B cell (primary cell): Measurements from ENCODE around the gene PKNOX2. TPM values are rescaled to one million over a fixed set of nuclear protein-coding genes. Genes with fewer than 3 reads are reported as not detected.

Experiments used
- ATAC-seq: fragments of 200-7000 bp; cut with Tn5 transposase; one replicate; pipeline ENCODE4 v1.10.0; 2021; ENCODE audit warnings: low read depth, mild to moderate bottlenecking, moderate number of reproducible peaks, moderate library complexity
- CTCF ChIA-PET: fragments of 350-600 bp; sonication (Branson Sonifier 250); formaldehyde crosslinking; loops from one replicate; lab custom pipeline; 2021; ENCODE audit warnings: antibody characterized with exemption, inconsistent platforms; lab: Charles Lee
- POLR2A ChIA-PET: fragments of 350-600 bp; sonication (Branson Sonifier 250); formaldehyde crosslinking; loops from one replicate; lab custom pipeline; 2021; ENCODE audit warnings: antibody characterized with exemption; lab: Charles Lee
- DNase-seq: peaks from one replicate; pipeline ENCODE4 v3.0.0; 2013
- H2AFZ ChIP-seq: 2 replicates; pipeline ENCODE4 v1.6.1; 2012; ENCODE audit warnings: mild to moderate bottlenecking, low read depth, low read length; ENCODE audit not compliant: insufficient read depth, poor library complexity, severe bottlenecking
- H3K27ac ChIP-seq, 2 donors: 1 replicate in 1 of 2; 2 replicates in 1 of 2; pipeline ENCODE4 v1.5.1; 2012 to 2013; ENCODE audit warnings: low read length in 2 of 2, mild to moderate bottlenecking in 2 of 2, moderate library complexity in 1 of 2
- H3K27me3 ChIP-seq, 4 experiments: fragments of 200-600 bp in 1 of 4; sonication (generic) in 1 of 4; replicated peaks in 1 of 4; 1 replicate in 2 of 4; 2 replicates in 2 of 4; pipeline versions ENCODE4 v1.6.1 to v1.7.0; 2013 to 2016; ENCODE audit warnings: low read length in 3 of 4, mild to moderate bottlenecking in 2 of 4, mixed read lengths in 1 of 4, moderate library complexity in 1 of 4; ENCODE audit not compliant: insufficient read depth in 4 of 4, control insufficient read depth in 3 of 4; ENCODE audit errors: control extremely low read depth in 1 of 4
- H3K36me3 ChIP-seq, 2 experiments: replicated peaks in 1 of 2; 1 replicate in 1 of 2; 2 replicates in 1 of 2; pipeline versions ENCODE4 v1.6.1 to v1.7.1; 2013; ENCODE audit warnings: low read length in 1 of 2; ENCODE audit not compliant: insufficient read depth in 2 of 2, control insufficient read depth in 1 of 2; ENCODE audit errors: control extremely low read depth in 1 of 2, extremely low read depth in 1 of 2
- H3K4me1 ChIP-seq, 2 donors: fragments of 200-600 bp in 1 of 2; sonication (generic) in 1 of 2; 1 replicate in 1 of 2; 2 replicates in 1 of 2; pipeline versions ENCODE4 v1.5.1 to v1.6.1; 2013 to 2017; ENCODE audit warnings: low read length in 2 of 2; ENCODE audit not compliant: control insufficient read depth in 2 of 2, insufficient read depth in 2 of 2
- H3K4me2 ChIP-seq: replicated peaks from 2 replicates; pipeline ENCODE3; 2012; ENCODE audit warnings: mild to moderate bottlenecking, low read depth, low read length; ENCODE audit not compliant: poor library complexity, severe bottlenecking
- H3K4me3 ChIP-seq, 5 experiments: fragments of 200-600 bp in 1 of 5; sonication (generic) in 1 of 5; 1 replicate in 3 of 5; 2 replicates in 2 of 5; pipeline versions ENCODE4 v1.5.1 to v1.7.0; 2011 to 2016; ENCODE audit warnings: low read length in 4 of 5, mild to moderate bottlenecking in 4 of 5, low read depth in 2 of 5, control low read depth in 1 of 5, moderate library complexity in 1 of 5; ENCODE audit not compliant: insufficient read depth in 1 of 5; ENCODE audit errors: control extremely low read depth in 1 of 5, extremely low read depth in 1 of 5
- H3K79me2 ChIP-seq: fragments of 200-600 bp; sonication (generic); one replicate; pipeline ENCODE4 v1.6.0; 2016; ENCODE audit warnings: low read length; ENCODE audit not compliant: control insufficient read depth, insufficient read depth
- H3K9ac ChIP-seq: fragments of 200-600 bp; sonication (generic); 2 replicates; pipeline ENCODE4 v1.6.1; 2017; ENCODE audit warnings: mild to moderate bottlenecking, low read length, moderate library complexity
- H3K9me3 ChIP-seq, 3 donors: one replicate each; pipeline versions ENCODE4 v1.6.1 to v1.7.1; 2013; ENCODE audit warnings: low read length in 2 of 3; ENCODE audit not compliant: control insufficient read depth in 2 of 3, insufficient read depth in 1 of 3; ENCODE audit errors: control extremely low read depth in 1 of 3
- H4K20me1 ChIP-seq: 2 replicates; pipeline ENCODE4 v1.6.0; 2012; ENCODE audit warnings: mild to moderate bottlenecking, low read length; ENCODE audit not compliant: insufficient read depth, control insufficient read depth, poor library complexity, severe bottlenecking
- H3K27ac Mint-ChIP-seq: one replicate; pipeline ENCODE4 v1.8.0; 2021; ENCODE audit warnings: mixed read lengths
- H3K27me3 Mint-ChIP-seq: one replicate; pipeline ENCODE4 v1.8.0; 2021; ENCODE audit warnings: mixed read lengths
- H3K4me1 Mint-ChIP-seq: one replicate; pipeline ENCODE4 v1.8.0; 2021; ENCODE audit warnings: mixed read lengths
- H3K4me3 Mint-ChIP-seq: one replicate; pipeline ENCODE4 v1.8.0; 2021; ENCODE audit warnings: mixed read lengths
- H3K9me3 Mint-ChIP-seq: one replicate; pipeline ENCODE4 v1.8.0; 2022; ENCODE audit warnings: mixed read lengths; ENCODE audit not compliant: insufficient read depth
- CTCF ChIP-seq: fragments of 200-600 bp; IDR thresholded peaks from one replicate; pipeline ENCODE4 v1.8.0; 2022; ENCODE audit warnings: antibody characterized with exemption, mild to moderate bottlenecking
- EZH2 ChIP-seq: IDR thresholded peaks from 2 replicates; pipeline ENCODE4 v1.6.1; 2012; ENCODE audit warnings: borderline replicate concordance, low read depth, mild to moderate bottlenecking, moderate library complexity, low read length; ENCODE audit not compliant: insufficient read depth, poor library complexity, severe bottlenecking
- WGBS: methylation state at CpG from one replicate; pipeline ENCODE4 v1.1.5; 2013; ENCODE audit warnings: missing lambda C conversion rate; ENCODE audit not compliant: insufficient coverage; 5-methylcytosine and 5-hydroxymethylcytosine counted together
- intact Hi-C: fragments of 100-400 bp; cut with micrococcal nuclease; formaldehyde crosslinking; loops from one replicate; pipeline ENCODE4 v1.10.0; 2022
- polyA plus RNA-seq: library from polyadenylated mRNA; depleted of rRNA; stranded (reverse); fragments of >200 nt; gene quantifications from 2 replicates; pipeline ENCODE4 v1.2.3, GENCODE V29; 2012
- total RNA-seq, 2 donors: library from RNA; stranded (reverse); fragments of 120-200 nt in 1 of 2; gene quantifications; 1 replicate in 1 of 2; 2 replicates in 1 of 2; pipeline versions ENCODE4 v1.2.3 to v1.2.4, GENCODE V29; 2013 to 2022

PKNOX2 gene
- total and polyA plus RNA-seq, 2 donors (not counting 1 experiment from before 2014, with no cell fraction given) = not detected

DNA sequence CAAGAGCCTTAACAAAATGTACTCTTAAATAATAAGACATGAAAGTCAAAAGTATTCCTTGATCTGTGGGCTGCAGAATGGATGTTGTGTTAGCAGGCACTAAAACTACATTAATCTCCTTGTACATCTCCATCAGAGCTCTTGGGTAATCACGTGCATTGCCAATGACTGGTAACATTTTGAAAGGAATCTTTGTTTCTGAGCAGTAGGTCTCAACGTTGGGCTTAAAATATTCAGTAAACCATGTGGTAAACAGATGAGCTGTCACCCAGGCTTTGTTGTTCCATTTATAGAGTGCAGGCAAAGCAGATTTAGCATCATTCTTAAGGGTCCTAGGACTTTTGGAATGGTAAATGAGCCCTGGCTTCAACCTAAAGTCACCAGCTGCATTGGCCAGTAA, 152.9 kb downstream of the PKNOX2 start:
- ATAC-seq = no peak
- H3K4me3 Mint-ChIP-seq = no peak overlapping the region
- peaks cover 7% of the 10 kb centered on the region for H3K27me3 Mint-ChIP-seq
- intact Hi-C loops = no loop called here
- no peaks in the 10 kb centered on the region for H3K4me1 ChIP-seq
- H3K9me3 Mint-ChIP-seq = no peaks in the 10 kb centered on the region
- H3K9me3 ChIP-seq = no peaks in the 10 kb centered on the region
- no peaks in the 10 kb centered on the region for H3K36me3 ChIP-seq
- TF ChIP-seq CTCF = no peak
- no peak for TF ChIP-seq EZH2
- no peaks in the 10 kb centered on the region for H4K20me1 ChIP-seq
- no peak overlapping the region for H3K9ac ChIP-seq
- H3K4me3 ChIP-seq = no peak overlapping the region
- no peaks in the 10 kb centered on the region for H3K79me2 ChIP-seq
- 100% methylated on average over 2 of the region's 2 CpGs for WGBS
- ChIA-PET POLR2A (no interaction called here), CTCF (no interaction called here)
- peaks cover 0 to 5% (median 0%) of the 10 kb centered on the region in 4 experiments for H3K27me3 ChIP-seq
- no peak overlapping the region for H3K4me2 ChIP-seq
- H3K27ac ChIP-seq = no peak overlapping the region
- no peaks in the 10 kb centered on the region for H3K4me1 Mint-ChIP-seq
- no peak for DNase-seq
- H2AFZ ChIP-seq = no peak overlapping the region
- no peak overlapping the region for H3K27ac Mint-ChIP-seq

DNA sequence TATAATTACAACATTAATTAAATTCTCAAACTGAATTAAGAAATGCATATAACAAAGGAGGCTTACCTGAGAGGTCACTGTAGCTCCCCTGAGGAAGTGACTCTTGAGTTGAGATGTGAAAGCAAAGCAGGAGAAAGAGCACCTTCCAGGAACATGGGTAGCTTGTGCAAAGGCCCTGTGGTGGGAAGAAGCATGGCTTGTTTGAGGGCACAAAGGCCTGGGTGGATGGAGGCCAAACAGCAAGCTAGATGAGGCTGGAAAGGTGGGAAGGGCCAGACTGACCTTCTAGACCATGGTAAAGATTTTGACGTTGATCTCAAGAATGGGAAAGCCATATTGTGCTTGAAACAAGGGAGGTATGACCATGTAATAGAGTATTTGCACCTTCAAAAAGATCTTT, 155.1 kb downstream of the PKNOX2 start:
- H4K20me1 ChIP-seq = no peaks in the 10 kb centered on the region
- intact Hi-C loops = no loop called here
- Mint-ChIP-seq H3K9me3 (no peaks in the 10 kb centered on the region), H3K4me3 (no peak overlapping the region), H3K27me3 (peaks cover 15% of the 10 kb centered on the region), H3K27ac (no peak overlapping the region), H3K4me1 (no peaks in the 10 kb centered on the region)
- H3K4me1 ChIP-seq = no peaks in the 10 kb centered on the region
- H3K4me3 ChIP-seq = no peak overlapping the region
- ChIA-PET POLR2A (no interaction called here), CTCF (interaction anchor here (1.7 kb wide), 1 partner anchor 9 kb away, joined by 4 read pairs; no protein-coding TSS in a partner anchor)
- no peak overlapping the region for H3K4me2 ChIP-seq
- no peaks in the 10 kb centered on the region for H3K79me2 ChIP-seq
- ATAC-seq (no peak), DNase-seq (no peak)
- H3K9ac ChIP-seq = no peak overlapping the region
- H2AFZ ChIP-seq = no peak overlapping the region
- TF ChIP-seq EZH2 = no peak
- no peak for TF ChIP-seq CTCF
- H3K27ac ChIP-seq = no peak overlapping the region
- H3K9me3 ChIP-seq = no peaks in the 10 kb centered on the region
- H3K27me3 ChIP-seq = peaks cover 0 to 5% (median 2%) of the 10 kb centered on the region in 4 experiments
- no peaks in the 10 kb centered on the region for H3K36me3 ChIP-seq
- 70% methylated on average over 1 of the region's 1 CpG for WGBS
